GM12865 (cell line): ENCODE data around the gene IPO7.
"Not testable (repeated sequence)": the region's sequence is repeated elsewhere in the genome, so short reads cannot be mapped to it uniquely, and the experiment has no call there.

Experiments
- DNase-seq: peaks from one replicate; pipeline ENCODE4 v3.0.0; 2010; ENCODE audit warnings: low read depth
- H3K4me3 ChIP-seq: 2 replicates; pipeline ENCODE4 v1.5.1; 2011; ENCODE audit warnings: mild to moderate bottlenecking, low read depth, low read length, control low read depth
- TF ChIP-seq, protein P1 (sequence below): IDR thresholded peaks from 2 replicates; pipeline ENCODE4 v1.5.1; 2011; ENCODE audit warnings: low read length, control low read depth, low read depth, inconsistent platforms; ENCODE audit not compliant: insufficient read depth; ENCODE audit errors: missing control alignments

IPO7 gene

GRCh38 chr11:9399466-9399865 lies 15.0 kb downstream of the IPO7 start:
- no peak for DNase-seq
- TF ChIP-seq, protein P1, sequence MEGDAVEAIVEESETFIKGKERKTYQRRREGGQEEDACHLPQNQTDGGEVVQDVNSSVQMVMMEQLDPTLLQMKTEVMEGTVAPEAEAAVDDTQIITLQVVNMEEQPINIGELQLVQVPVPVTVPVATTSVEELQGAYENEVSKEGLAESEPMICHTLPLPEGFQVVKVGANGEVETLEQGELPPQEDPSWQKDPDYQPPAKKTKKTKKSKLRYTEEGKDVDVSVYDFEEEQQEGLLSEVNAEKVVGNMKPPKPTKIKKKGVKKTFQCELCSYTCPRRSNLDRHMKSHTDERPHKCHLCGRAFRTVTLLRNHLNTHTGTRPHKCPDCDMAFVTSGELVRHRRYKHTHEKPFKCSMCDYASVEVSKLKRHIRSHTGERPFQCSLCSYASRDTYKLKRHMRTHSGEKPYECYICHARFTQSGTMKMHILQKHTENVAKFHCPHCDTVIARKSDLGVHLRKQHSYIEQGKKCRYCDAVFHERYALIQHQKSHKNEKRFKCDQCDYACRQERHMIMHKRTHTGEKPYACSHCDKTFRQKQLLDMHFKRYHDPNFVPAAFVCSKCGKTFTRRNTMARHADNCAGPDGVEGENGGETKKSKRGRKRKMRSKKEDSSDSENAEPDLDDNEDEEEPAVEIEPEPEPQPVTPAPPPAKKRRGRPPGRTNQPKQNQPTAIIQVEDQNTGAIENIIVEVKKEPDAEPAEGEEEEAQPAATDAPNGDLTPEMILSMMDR = no peak
- no peak overlapping the region for H3K4me3 ChIP-seq

DNA sequence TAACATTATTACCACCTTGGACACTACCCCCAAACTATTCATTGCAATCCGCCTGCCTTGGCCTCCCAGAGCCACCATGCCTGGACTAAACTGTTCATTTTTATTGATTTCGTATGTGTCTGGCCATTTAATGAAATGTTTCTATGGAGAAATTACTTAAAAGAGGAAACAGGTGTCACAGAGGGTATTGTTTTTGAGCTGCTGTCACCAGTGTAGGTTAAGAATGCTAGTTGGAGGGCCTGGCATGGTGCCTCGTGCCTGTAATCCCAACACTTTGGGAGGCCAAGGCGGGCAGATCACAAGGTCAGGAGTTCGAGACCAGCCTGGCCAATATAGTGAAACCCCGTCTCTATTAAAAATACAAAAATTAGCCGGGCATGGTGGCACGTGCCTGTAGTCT lies 17.4 kb downstream of the IPO7 start:
- H3K4me3 ChIP-seq, DNase-seq: not testable (repeated sequence)

- DNase-seq = no peak
- TF ChIP-seq, protein P1 = no peak
- H3K4me3 ChIP-seq = no peak overlapping the region
Observed at GRCh38 chr11:9428706-9429105, 44.3 kb downstream of the IPO7 start.

GRCh38 chr11:9438611-9439010 lies 54.2 kb downstream of the IPO7 start:
- TF ChIP-seq, protein P1 = no peak
- no peak overlapping the region for H3K4me3 ChIP-seq
- no peak for DNase-seq

DNA sequence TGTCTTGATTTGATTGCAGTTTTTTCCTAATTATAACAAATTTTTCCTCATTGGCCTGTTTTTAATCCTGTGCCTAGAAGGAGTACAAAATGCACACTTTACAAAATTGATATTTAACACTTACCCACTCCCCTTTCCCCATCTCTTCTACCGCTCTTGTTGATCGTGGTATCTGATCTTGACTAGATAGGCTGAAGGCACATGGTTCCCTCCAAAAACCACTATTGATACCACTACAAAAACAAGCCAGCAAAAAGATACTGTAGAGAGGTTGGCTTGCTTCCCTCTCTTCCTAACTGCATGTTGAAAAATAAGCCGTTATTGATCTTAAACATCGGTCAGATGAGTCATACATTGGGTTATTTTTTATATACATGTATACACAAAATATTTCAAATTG lies 61.8 kb downstream of the IPO7 start:
- no peak overlapping the region for H3K4me3 ChIP-seq
- DNase-seq = no peak
- TF ChIP-seq, protein P1 = no peak

DNA sequence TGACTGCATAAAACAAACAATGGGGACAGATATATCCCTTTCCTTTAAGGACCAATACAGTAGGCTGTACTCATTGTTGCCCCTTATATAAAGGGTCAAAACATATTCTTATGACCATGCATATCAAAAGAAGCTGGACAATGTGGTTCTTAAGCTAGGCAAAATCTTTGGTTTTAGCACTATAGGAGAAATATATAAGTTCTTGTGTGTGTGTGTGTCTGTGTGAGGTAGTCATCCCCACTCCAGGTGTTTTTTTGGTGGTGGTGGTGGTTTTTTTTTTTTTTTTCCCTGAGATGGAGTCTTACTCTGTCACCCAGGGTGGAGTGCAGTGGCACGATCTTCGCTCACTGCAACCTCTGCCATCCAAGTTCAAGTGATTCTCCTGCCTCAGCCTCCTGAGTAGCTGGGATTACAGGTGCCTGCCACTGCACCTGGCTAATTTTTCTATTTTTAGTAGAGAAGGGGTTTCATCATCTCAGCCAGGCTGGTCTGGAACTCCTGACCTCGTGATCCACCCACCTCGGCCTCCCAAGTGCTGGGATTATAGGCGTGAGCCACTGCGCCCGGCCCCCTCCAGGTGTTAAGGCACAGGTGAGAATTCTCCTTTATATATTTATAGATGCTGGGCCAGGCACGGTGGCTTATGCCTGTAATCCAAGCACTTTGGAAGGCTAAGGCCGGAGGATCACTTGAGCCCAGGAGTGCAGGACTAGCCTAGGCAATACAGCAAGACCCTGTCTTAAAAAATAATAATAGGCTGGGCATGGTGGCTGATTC lies 64.3 kb downstream of the IPO7 start:
- TF ChIP-seq, protein P1 = no peak
- DNase-seq = no peak
- no peak overlapping the region for H3K4me3 ChIP-seq

- not testable (repeated sequence) for DNase-seq
Observed at GRCh38 chr11:9452023-9452422, 67.6 kb downstream of the IPO7 start.

GRCh38 chr11:9455722-9456121 lies 71.3 kb downstream of the IPO7 start:
- TF ChIP-seq, protein P1 = no peak

More at GRCh38 chr11:9452023-9452422, 67.6 kb downstream of the IPO7 start:
- not testable (repeated sequence) for H3K4me3 ChIP-seq

More at GRCh38 chr11:9455722-9456121, 71.3 kb downstream of the IPO7 start:
- DNase-seq = no peak
- H3K4me3 ChIP-seq = no peak overlapping the region
